Measurements from ENCODE around the gene KRTAP10-4. TPM values are rescaled to one million over a fixed set of nuclear protein-coding genes. Genes with fewer than 3 reads are reported as not detected.

Gene KRTAP10-4
- total and polyA plus RNA-seq, 10 of the 15 experiments (the other 5 are each of a cell fraction or from before 2014, with no cell fraction given) = not detected

GRCh38 chr21:44568261-44568660 lies 5.3 kb upstream of the KRTAP10-4 start:
- Histone ChIP-seq H4K20me1 (ENCODE audit: control insufficient read depth, insufficient read depth) (no peaks in the 10 kb centered on the region), H3K79me2 (ENCODE audit: control insufficient read depth, insufficient read depth, low read length) (no peaks in the 10 kb centered on the region), H3K9me3 (replicated peaks; ENCODE audit: control insufficient read depth, insufficient read depth, low read length) (no peaks in the 10 kb centered on the region; the same call in 1 of the 3 replicates), H3K4me1 (ENCODE audit: control insufficient read depth, insufficient read depth, low read length) (no peaks in the 10 kb centered on the region), H3K4me3 (no peak overlapping the region), H3K36me3 (ENCODE audit: control insufficient read depth in 2 of 2, insufficient read depth in 2 of 2, low read length in 1 of 2) (no peaks in the 10 kb centered on the region), H2AFZ (ENCODE audit: control insufficient read depth, low read depth, low read length) (no peak overlapping the region), H3K27ac (ENCODE audit: control insufficient read depth, insufficient read depth) (no peak overlapping the region), H3K27me3 (replicated peaks in 1 of 2; ENCODE audit: control insufficient read depth in 2 of 2, insufficient read depth in 2 of 2, low read length in 1 of 2) (no peaks in the 10 kb centered on the region), H3K4me2 (ENCODE audit: control insufficient read depth, insufficient read depth) (no peak overlapping the region), H3K9ac (ENCODE audit: control insufficient read depth, insufficient read depth, low read length) (no peak overlapping the region)
- TF ChIP-seq NR2F1 (conservative IDR thresholded peaks at IDR 0.05) = no peak
- no peak for TF ChIP-seq CTCF (IDR thresholded peaks at IDR 0.05 in 2 of 3, conservative IDR thresholded peaks at IDR 0.05 in 1 of 3; ENCODE audit: control insufficient read depth in 2 of 3, extremely low read depth in 1 of 3, insufficient read depth in 1 of 3, low read depth in 3 of 3, low read length in 3 of 3)
- TF ChIP-seq PAX8 (IDR thresholded peaks at IDR 0.05) = no peak
- no peak for TF ChIP-seq TCF7 (IDR thresholded peaks at IDR 0.05; ENCODE audit: borderline replicate concordance)
- TF ChIP-seq CHD1 (IDR thresholded peaks at IDR 0.05; ENCODE audit: low read depth, low read length) = no peak
- TF ChIP-seq EGR1 (IDR thresholded peaks at IDR 0.05; ENCODE audit: borderline replicate concordance in 1 of 2, low read depth in 2 of 2, low read length in 2 of 2) = no peak
- TF ChIP-seq BRCA1 (IDR thresholded peaks at IDR 0.05; ENCODE audit: low read depth, low read length) = no peak
- no peak for TF ChIP-seq POLR2A (IDR thresholded peaks at IDR 0.05; ENCODE audit: low read depth, low read length)
- no peak for TF ChIP-seq RCOR1 (conservative IDR thresholded peaks at IDR 0.05; ENCODE audit: low read depth, low read length)
- TF ChIP-seq EED (IDR thresholded peaks at IDR 0.05; ENCODE audit: low read depth) = no peak
- TF ChIP-seq ZNF217 (IDR thresholded peaks at IDR 0.05) = no peak
- no peak for TF ChIP-seq JUNB (IDR thresholded peaks at IDR 0.05)
- TF ChIP-seq HDAC6 (IDR thresholded peaks at IDR 0.05; ENCODE audit: unreplicated experiment) = no peak
- no TSS peak for BruUV-seq (replicated peaks)
- in situ Hi-C loops (cut with MboI) (no loop called here), intact Hi-C loops (cut with micrococcal nuclease; ENCODE audit: unreplicated experiment) (no loop called here)
- no peak for DNase-seq (ENCODE audit: low read depth, low spot score)
- SMC1A ChIA-PET (ENCODE audit: uncharacterized antibody, unreplicated experiment) = no interaction called here
- CTCF ChIA-PET = no interaction called here
- RAD21 ChIA-PET (ENCODE audit: unreplicated experiment) = no interaction called here
- ATAC-seq = no peak
- POLR2A ChIA-PET = interaction anchor here (0.5 kb wide), 1 partner anchor 67 kb away, joined by 4 read pairs; no protein-coding TSS in a partner anchor
- no peak for FAIRE-seq
- WGBS (ENCODE audit: insufficient coverage, insufficient replicate concordance, low lambda C conversion rate, missing lambda C conversion rate) = 38% methylated on average over 12 of the region's 12 CpGs

Data from GM12878 (cell line).